ENCODE data around the gene GPR161. TPM values are rescaled to one million over a fixed set of nuclear protein-coding genes. Genes with fewer than 3 reads are reported as not detected.

The GPR161 gene
- total RNA-seq, 1 experiment from 2014 or later, result 13.7 TPM

DNA sequence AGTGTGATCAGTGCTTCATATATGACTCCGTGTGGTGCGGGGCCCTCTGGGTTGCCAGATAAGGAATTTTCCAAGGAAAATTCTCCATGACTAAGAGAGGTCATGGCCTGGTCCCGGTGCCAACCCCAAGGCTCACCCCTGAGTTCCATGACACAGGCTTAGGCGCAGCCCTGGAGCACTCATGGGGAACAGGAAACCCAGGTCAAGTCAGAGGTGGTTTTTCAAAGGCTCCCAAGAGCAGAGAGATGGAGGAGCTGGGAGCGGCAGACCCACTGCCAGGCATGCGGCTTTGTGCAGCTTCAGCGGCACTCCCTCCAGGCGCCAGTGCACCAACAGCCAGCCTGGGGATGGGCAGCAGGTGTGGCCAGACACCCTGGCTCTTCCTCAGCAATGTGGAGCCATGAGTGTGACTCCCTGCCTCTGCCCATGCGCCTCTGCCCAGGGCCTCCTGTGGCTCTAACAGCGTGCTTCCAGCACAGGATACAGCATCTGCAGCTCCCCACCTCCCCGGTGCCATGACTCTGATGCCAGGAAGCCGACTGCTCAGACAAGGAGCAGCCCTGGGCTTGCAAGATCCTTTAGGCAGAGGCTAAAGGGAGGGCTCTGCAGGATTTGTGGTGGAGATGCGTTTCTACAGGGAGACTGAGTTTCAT is 47.3 kb downstream of the GPR161 start:
- Histone ChIP-seq H2AFZ (ENCODE audit: low read depth, low read length, poor library complexity, severe bottlenecking) (no peak overlapping the region), H3K4me2 (ENCODE audit: low read length) (no peak overlapping the region), H3K36me3 (ENCODE audit: control insufficient read depth in 1 of 2, insufficient read depth in 2 of 2, low read length in 2 of 2) (no peaks in the 10 kb centered on the region), H3K4me3 (replicated peaks in 1 of 2; ENCODE audit: low read depth in 1 of 2, low read length in 2 of 2) (no peak overlapping the region), H4K20me1 (ENCODE audit: insufficient read depth) (no peaks in the 10 kb centered on the region), H3K4me1 (ENCODE audit: control insufficient read depth in 1 of 2, insufficient read depth in 2 of 2, low read length in 2 of 2) (peaks cover 0 to 10% of the 10 kb centered on the region in 2 experiments; a peak in 1 of 4 replicates), H3K79me2 (ENCODE audit: insufficient read depth, low read length) (no peaks in the 10 kb centered on the region), H3K9me3 (ENCODE audit: control insufficient read depth in 1 of 2, insufficient read depth in 1 of 2, low read depth in 1 of 2, low read length in 2 of 2) (no peaks in the 10 kb centered on the region), H3K9ac (ENCODE audit: low read length) (no peak overlapping the region), H3K9me2 (ENCODE audit: insufficient read depth) (no peaks in the 10 kb centered on the region), H3K27me3 (ENCODE audit: insufficient read depth, low read length) (no peaks in the 10 kb centered on the region), H3K27ac (ENCODE audit: low read depth, low read length) (no peak overlapping the region)
- ATAC-seq (no peak), DNase-seq (ENCODE audit: low read depth, low spot score) (no peak)
- ChIA-PET CTCF (interaction anchor here (0.6 kb wide), 1 partner anchor 373 kb away, joined by 5 read pairs; no protein-coding TSS in a partner anchor), RAD21 (ENCODE audit: low non-redundant PET in 1 of 2, low total read pairs in 2 of 2, uncharacterized antibody in 2 of 2, unreplicated experiment in 2 of 2) (no interaction called here), POLR2A (no interaction called here)
- intact Hi-C loops (cut with micrococcal nuclease), result no loop called here
- BruUV-seq (replicated peaks), result no TSS peak
- no peak for TF ChIP-seq POLR2A (IDR thresholded peaks at IDR 0.05; ENCODE audit: borderline replicate concordance, extremely low read depth, insufficient read depth, insufficient read length)
- TF ChIP-seq SP1 (IDR thresholded peaks at IDR 0.05; ENCODE audit: low read depth), result no peak
- no peak for TF ChIP-seq ZFX (IDR thresholded peaks at IDR 0.05)
- TF ChIP-seq, protein P1, sequence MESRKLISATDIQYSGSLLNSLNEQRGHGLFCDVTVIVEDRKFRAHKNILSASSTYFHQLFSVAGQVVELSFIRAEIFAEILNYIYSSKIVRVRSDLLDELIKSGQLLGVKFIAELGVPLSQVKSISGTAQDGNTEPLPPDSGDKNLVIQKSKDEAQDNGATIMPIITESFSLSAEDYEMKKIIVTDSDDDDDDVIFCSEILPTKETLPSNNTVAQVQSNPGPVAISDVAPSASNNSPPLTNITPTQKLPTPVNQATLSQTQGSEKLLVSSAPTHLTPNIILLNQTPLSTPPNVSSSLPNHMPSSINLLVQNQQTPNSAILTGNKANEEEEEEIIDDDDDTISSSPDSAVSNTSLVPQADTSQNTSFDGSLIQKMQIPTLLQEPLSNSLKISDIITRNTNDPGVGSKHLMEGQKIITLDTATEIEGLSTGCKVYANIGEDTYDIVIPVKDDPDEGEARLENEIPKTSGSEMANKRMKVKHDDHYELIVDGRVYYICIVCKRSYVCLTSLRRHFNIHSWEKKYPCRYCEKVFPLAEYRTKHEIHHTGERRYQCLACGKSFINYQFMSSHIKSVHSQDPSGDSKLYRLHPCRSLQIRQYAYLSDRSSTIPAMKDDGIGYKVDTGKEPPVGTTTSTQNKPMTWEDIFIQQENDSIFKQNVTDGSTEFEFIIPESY (IDR thresholded peaks at IDR 0.05; ENCODE audit: extremely low read depth, insufficient replicate concordance, low read length), result no peak
- TF ChIP-seq EGR1 (IDR thresholded peaks at IDR 0.05; ENCODE audit: low read depth), result no peak
- no peak for TF ChIP-seq CBX3 (IDR thresholded peaks at IDR 0.05; ENCODE audit: low read depth)
- no peak for TF ChIP-seq JUND (IDR thresholded peaks at IDR 0.05)
- no peak for TF ChIP-seq RAD21 (IDR thresholded peaks at IDR 0.05; ENCODE audit: low read depth)
- no peak for TF ChIP-seq EZH2 (IDR thresholded peaks at IDR 0.05)
- TF ChIP-seq SIN3A (IDR thresholded peaks at IDR 0.05; ENCODE audit: low read depth), result no peak
- no peak for TF ChIP-seq EZH2phosphoT487 (IDR thresholded peaks at IDR 0.05; ENCODE audit: borderline replicate concordance)
- TF ChIP-seq TCF7L2 (IDR thresholded peaks at IDR 0.05; ENCODE audit: borderline replicate concordance, extremely low read depth, insufficient read depth, insufficient read length), result no peak
- no peak for TF ChIP-seq CEBPB (IDR thresholded peaks at IDR 0.05; ENCODE audit: low read depth)
- TF ChIP-seq, protein P2, sequence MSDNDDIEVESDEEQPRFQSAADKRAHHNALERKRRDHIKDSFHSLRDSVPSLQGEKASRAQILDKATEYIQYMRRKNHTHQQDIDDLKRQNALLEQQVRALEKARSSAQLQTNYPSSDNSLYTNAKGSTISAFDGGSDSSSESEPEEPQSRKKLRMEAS (IDR thresholded peaks at IDR 0.05), result no peak
- no peak for TF ChIP-seq FOSL1 (IDR thresholded peaks at IDR 0.05; ENCODE audit: low read depth)
- TF ChIP-seq ZNF274 (IDR thresholded peaks at IDR 0.05; ENCODE audit: low read depth, low read length), result no peak
- no peak for TF ChIP-seq POLR2AphosphoS5 (IDR thresholded peaks at IDR 0.05; ENCODE audit: low read depth, low read length)
- TF ChIP-seq, protein P3, sequence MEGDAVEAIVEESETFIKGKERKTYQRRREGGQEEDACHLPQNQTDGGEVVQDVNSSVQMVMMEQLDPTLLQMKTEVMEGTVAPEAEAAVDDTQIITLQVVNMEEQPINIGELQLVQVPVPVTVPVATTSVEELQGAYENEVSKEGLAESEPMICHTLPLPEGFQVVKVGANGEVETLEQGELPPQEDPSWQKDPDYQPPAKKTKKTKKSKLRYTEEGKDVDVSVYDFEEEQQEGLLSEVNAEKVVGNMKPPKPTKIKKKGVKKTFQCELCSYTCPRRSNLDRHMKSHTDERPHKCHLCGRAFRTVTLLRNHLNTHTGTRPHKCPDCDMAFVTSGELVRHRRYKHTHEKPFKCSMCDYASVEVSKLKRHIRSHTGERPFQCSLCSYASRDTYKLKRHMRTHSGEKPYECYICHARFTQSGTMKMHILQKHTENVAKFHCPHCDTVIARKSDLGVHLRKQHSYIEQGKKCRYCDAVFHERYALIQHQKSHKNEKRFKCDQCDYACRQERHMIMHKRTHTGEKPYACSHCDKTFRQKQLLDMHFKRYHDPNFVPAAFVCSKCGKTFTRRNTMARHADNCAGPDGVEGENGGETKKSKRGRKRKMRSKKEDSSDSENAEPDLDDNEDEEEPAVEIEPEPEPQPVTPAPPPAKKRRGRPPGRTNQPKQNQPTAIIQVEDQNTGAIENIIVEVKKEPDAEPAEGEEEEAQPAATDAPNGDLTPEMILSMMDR (IDR thresholded peaks at IDR 0.05 in 2 of 3, conservative IDR thresholded peaks at IDR 0.05 in 1 of 3; ENCODE audit: borderline replicate concordance in 1 of 3, insufficient read depth in 1 of 3, low read depth in 2 of 3, low read length in 2 of 3), result no peak
- no peak for TF ChIP-seq YY1 (IDR thresholded peaks at IDR 0.05; ENCODE audit: extremely low read depth, insufficient replicate concordance, low read depth, low read length)
- TF ChIP-seq, protein P4, sequence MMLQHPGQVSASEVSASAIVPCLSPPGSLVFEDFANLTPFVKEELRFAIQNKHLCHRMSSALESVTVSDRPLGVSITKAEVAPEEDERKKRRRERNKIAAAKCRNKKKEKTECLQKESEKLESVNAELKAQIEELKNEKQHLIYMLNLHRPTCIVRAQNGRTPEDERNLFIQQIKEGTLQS (IDR thresholded peaks at IDR 0.05), result no peak
